SK-N-SH treated with all-trans-retinoic acid at 6 μM for 48 hours (cell line): ENCODE results near the gene WASF1.

Experiments used
- ATAC-seq: fragments of 200-7000 bp; cut with Tn5 transposase; 3 replicates; pipeline ENCODE4 v1.9.1; 2020; ENCODE audit warnings: mild to moderate bottlenecking, moderate library complexity
- ARNTL ChIP-seq: fragments of 450-650 bp; formaldehyde crosslinking; IDR thresholded peaks from 2 replicates; pipeline ENCODE4 v1.5.0; 2020; ENCODE audit warnings: low read depth, mild to moderate bottlenecking, moderate library complexity, borderline replicate concordance
- BACH2 ChIP-seq: fragments of 250-450 bp; sonication (Bioruptor Pico); IDR thresholded peaks from 2 replicates; pipeline ENCODE4 v1.9.0; 2021; ENCODE audit warnings: mild to moderate bottlenecking, borderline replicate concordance
- CREB5 ChIP-seq: fragments of 250-450 bp; sonication (Bioruptor Pico); IDR thresholded peaks from 2 replicates; pipeline ENCODE4 v1.5.1; 2020; ENCODE audit warnings: low read depth, mild to moderate bottlenecking, moderate library complexity
- CSDC2 ChIP-seq: fragments of 250-450 bp; sonication (Bioruptor Pico); IDR thresholded peaks from 2 replicates; pipeline ENCODE4 v1.5.0; 2020; ENCODE audit warnings: mild to moderate bottlenecking, moderate library complexity
- ESRRG ChIP-seq: fragments of 250-450 bp; sonication (Bioruptor Pico); IDR thresholded peaks from 2 replicates; pipeline ENCODE4 v1.6.1; 2021; ENCODE audit warnings: mild to moderate bottlenecking
- GLIS3 ChIP-seq: fragments of 250-450 bp; sonication (Bioruptor Pico); IDR thresholded peaks from 2 replicates; pipeline ENCODE4 v1.5.0; 2020; ENCODE audit warnings: mild to moderate bottlenecking, moderate library complexity
- OSR1 ChIP-seq: fragments of 250-450 bp; sonication (Bioruptor Pico); IDR thresholded peaks from 2 replicates; pipeline ENCODE4 v1.8.0; 2022; ENCODE audit warnings: moderate library complexity, mild to moderate bottlenecking, inconsistent platforms
- PATZ1 ChIP-seq: fragments of 250-450 bp; sonication (Bioruptor Pico); IDR thresholded peaks from 2 replicates; pipeline ENCODE4 v1.8.0; 2020; ENCODE audit warnings: mild to moderate bottlenecking, moderate library complexity, borderline replicate concordance
- POU6F1 ChIP-seq: fragments of 250-450 bp; sonication (Bioruptor Pico); IDR thresholded peaks from 2 replicates; pipeline ENCODE4 v1.8.0; 2021; ENCODE audit warnings: low read depth, mild to moderate bottlenecking, moderate library complexity, borderline replicate concordance
- RARB ChIP-seq: fragments of 250-450 bp; sonication (Bioruptor Pico); IDR thresholded peaks from 2 replicates; pipeline ENCODE4 v1.8.0; 2021; ENCODE audit warnings: mild to moderate bottlenecking, moderate library complexity
- SNAI2 ChIP-seq: fragments of 250-450 bp; sonication (Bioruptor Pico); IDR thresholded peaks from 2 replicates; pipeline ENCODE4 v1.5.0; 2020; ENCODE audit warnings: mild to moderate bottlenecking, moderate library complexity
- TOX ChIP-seq: fragments of 250-450 bp; sonication (Bioruptor Pico); IDR thresholded peaks from 2 replicates; pipeline ENCODE4 v1.8.0; 2021; ENCODE audit warnings: mild to moderate bottlenecking, moderate library complexity, borderline replicate concordance
- TSHZ2 ChIP-seq: fragments of 250-450 bp; sonication (Bioruptor Pico); IDR thresholded peaks from 2 replicates; pipeline ENCODE4 v1.5.0; 2020; ENCODE audit warnings: mild to moderate bottlenecking, moderate library complexity
- ZFP30 ChIP-seq: fragments of 450-650 bp; formaldehyde crosslinking; IDR thresholded peaks from 2 replicates; pipeline ENCODE4 v1.5.0; 2022; ENCODE audit warnings: mild to moderate bottlenecking, moderate library complexity
- ZNF565 ChIP-seq: fragments of 450-650 bp; formaldehyde crosslinking; conservative IDR thresholded peaks from 2 replicates; pipeline ENCODE4 v1.5.0; 2020; ENCODE audit warnings: low read depth, mild to moderate bottlenecking, moderate library complexity
- ZNF70 ChIP-seq: fragments of 450-650 bp; formaldehyde crosslinking; IDR thresholded peaks from 2 replicates; pipeline ENCODE4 v1.5.0; 2020; ENCODE audit warnings: mild to moderate bottlenecking, moderate library complexity

The WASF1 gene

GRCh38 chr6:110095101-110095500 lies 84.4 kb downstream of the WASF1 start:
- TF ChIP-seq PATZ1 (CRISPR knock-in tag) (no peak), ZFP30 (CRISPR knock-in tag) (no peak), RARB (CRISPR knock-in tag) (no peak), OSR1 (CRISPR knock-in tag) (no peak), CSDC2 (CRISPR knock-in tag) (no peak), ARNTL (CRISPR knock-in tag) (no peak), TOX (CRISPR knock-in tag) (no peak), SNAI2 (CRISPR knock-in tag) (no peak), ZNF565 (CRISPR knock-in tag) (no peak), TSHZ2 (no peak), POU6F1 (no peak)
- no peak for ATAC-seq

GRCh38 chr6:110093981-110094380 lies 85.5 kb downstream of the WASF1 start:
- no peak for ATAC-seq
- TF ChIP-seq ZNF70 (CRISPR knock-in tag) (no peak), RARB (CRISPR knock-in tag) (no peak), GLIS3 (CRISPR knock-in tag) (no peak), ESRRG (CRISPR knock-in tag) (no peak), TSHZ2 (no peak), CREB5 (CRISPR knock-in tag) (no peak)

- no peak for TF ChIP-seq BACH2
- no peak for TF ChIP-seq PATZ1 (CRISPR knock-in tag)
- no peak for ATAC-seq
Measured at GRCh38 chr6:110090876-110091275, 88.6 kb downstream of the WASF1 start.
